Parathyroid adenoma (tissue), 2 donors: ENCODE results near the gene ABHD12.

Experiments
- H2AFZ ChIP-seq: fragments of 300-600 bp; sonication (generic); one replicate; pipeline ENCODE4 v1.7.0; 2017; ENCODE audit warnings: antibody characterized with exemption, mild to moderate bottlenecking
- H3K27ac ChIP-seq: fragments of 300-600 bp; sonication (generic); one replicate; pipeline ENCODE4 v1.7.0; 2017
- H3K27me3 ChIP-seq: fragments of 300-600 bp; sonication (generic); one replicate; pipeline ENCODE4 v1.7.0; 2017; ENCODE audit warnings: low read length; ENCODE audit not compliant: control insufficient read depth, insufficient read depth
- H3K36me3 ChIP-seq: fragments of 300-600 bp; sonication (generic); one replicate; pipeline ENCODE4 v1.7.0; 2017; ENCODE audit warnings: low read length; ENCODE audit not compliant: control insufficient read depth, insufficient read depth
- H3K4me1 ChIP-seq: fragments of 300-600 bp; sonication (generic); one replicate; pipeline ENCODE4 v1.7.0; 2017; ENCODE audit warnings: control low read depth
- H3K4me2 ChIP-seq: fragments of 300-600 bp; sonication (generic); one replicate; pipeline ENCODE4 v1.7.0; 2017; ENCODE audit warnings: low read length
- H3K4me3 ChIP-seq: fragments of 300-600 bp; sonication (generic); one replicate; pipeline ENCODE4 v1.7.0; 2017; ENCODE audit warnings: low read depth, low read length
- H3K79me2 ChIP-seq: fragments of 300-600 bp; sonication (generic); one replicate; pipeline ENCODE4 v1.7.0; 2017; ENCODE audit warnings: control low read depth
- H3K9ac ChIP-seq: fragments of 300-600 bp; sonication (generic); one replicate; pipeline ENCODE4 v1.7.0; 2017; ENCODE audit warnings: mild to moderate bottlenecking
- H3K9me3 ChIP-seq: fragments of 300-600 bp; sonication (generic); one replicate; pipeline ENCODE4 v1.7.0; 2017; ENCODE audit warnings: low read length; ENCODE audit not compliant: control insufficient read depth
- TF ChIP-seq, protein P1 (sequence below): fragments of 300-600 bp; sonication (generic); IDR thresholded peaks from one replicate; pipeline ENCODE4 v1.7.0; 2017; ENCODE audit warnings: antibody characterized with exemption, mild to moderate bottlenecking
- donor health status: primary hyperparathyroidism.

Gene ABHD12

DNA sequence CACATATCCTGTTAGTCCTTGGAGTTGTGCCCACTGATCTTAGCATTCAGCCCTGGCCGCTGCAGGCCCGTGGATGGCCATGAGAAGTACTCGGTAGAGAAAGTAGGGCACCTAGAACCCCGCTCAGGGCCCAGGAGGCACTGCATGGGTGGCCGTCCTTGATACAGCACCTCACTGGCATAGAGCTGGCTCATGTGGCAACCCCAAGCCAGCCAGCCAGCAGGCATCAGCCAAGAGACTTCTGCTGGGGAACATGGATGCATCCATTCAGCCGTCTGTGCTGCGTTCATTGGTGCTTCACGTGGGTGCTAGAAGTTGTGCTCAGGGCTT, 132.2 kb downstream of the ABHD12 start:
- H3K4me3 ChIP-seq: no peak overlapping the region
- no peak overlapping the region for H3K4me2 ChIP-seq
- TF ChIP-seq, protein P1, sequence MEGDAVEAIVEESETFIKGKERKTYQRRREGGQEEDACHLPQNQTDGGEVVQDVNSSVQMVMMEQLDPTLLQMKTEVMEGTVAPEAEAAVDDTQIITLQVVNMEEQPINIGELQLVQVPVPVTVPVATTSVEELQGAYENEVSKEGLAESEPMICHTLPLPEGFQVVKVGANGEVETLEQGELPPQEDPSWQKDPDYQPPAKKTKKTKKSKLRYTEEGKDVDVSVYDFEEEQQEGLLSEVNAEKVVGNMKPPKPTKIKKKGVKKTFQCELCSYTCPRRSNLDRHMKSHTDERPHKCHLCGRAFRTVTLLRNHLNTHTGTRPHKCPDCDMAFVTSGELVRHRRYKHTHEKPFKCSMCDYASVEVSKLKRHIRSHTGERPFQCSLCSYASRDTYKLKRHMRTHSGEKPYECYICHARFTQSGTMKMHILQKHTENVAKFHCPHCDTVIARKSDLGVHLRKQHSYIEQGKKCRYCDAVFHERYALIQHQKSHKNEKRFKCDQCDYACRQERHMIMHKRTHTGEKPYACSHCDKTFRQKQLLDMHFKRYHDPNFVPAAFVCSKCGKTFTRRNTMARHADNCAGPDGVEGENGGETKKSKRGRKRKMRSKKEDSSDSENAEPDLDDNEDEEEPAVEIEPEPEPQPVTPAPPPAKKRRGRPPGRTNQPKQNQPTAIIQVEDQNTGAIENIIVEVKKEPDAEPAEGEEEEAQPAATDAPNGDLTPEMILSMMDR: no peak

DNA sequence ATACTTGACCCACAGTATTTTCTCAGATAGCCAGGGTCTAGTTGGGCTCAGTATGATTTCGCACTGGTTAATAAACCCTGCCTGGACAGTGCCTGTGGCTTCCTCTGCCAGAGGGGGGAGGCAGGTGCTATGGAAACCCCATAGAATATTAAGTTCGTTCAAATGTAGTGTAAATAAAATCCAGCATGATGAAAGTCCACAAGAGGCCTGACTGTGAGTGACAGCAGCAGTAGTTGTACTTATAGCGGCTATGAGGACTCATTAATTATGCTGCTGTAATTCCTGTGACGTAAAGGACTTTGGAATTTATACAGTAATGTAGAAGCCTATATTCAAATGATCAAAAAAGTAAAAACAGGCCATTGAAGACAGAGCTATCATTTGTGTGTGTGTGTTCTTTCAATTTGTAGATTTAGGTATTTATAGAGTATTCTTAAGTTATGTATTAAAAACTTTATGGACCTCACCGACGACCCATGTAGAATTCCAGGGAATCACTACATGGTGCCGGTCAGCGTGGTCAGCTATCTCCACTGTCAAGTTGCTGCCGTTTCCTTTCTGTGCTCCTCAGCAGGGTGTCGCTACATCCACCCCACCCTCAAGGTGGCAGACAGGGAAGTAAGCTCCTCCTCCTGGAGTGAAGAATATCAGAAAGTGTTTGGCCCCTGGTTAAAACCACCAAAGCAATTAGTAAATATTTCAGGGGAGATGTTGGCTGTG, 132.7 kb downstream of the ABHD12 start:
- peaks cover 3% of the 10 kb centered on the region for H3K4me1 ChIP-seq
- H3K9ac ChIP-seq: no peak overlapping the region
- H2AFZ ChIP-seq: no peak overlapping the region
- H3K27me3 ChIP-seq: no peaks in the 10 kb centered on the region
- H3K79me2 ChIP-seq: peaks cover 11% of the 10 kb centered on the region
- H3K4me3 ChIP-seq: no peak overlapping the region
- no peaks in the 10 kb centered on the region for H3K9me3 ChIP-seq
- no peaks in the 10 kb centered on the region for H3K36me3 ChIP-seq
- no peak overlapping the region for H3K27ac ChIP-seq
- TF ChIP-seq, protein P1: no peak
- H3K4me2 ChIP-seq: no peak overlapping the region

More for the DNA sequence above, 132.2 kb downstream of the ABHD12 start:
- Histone ChIP-seq H3K9me3 (no peaks in the 10 kb centered on the region), H3K27me3 (no peaks in the 10 kb centered on the region), H3K9ac (no peak overlapping the region), H3K4me1 (peaks cover 3% of the 10 kb centered on the region), H2AFZ (no peak overlapping the region), H3K27ac (no peak overlapping the region), H3K36me3 (no peaks in the 10 kb centered on the region), H3K79me2 (peaks cover 8% of the 10 kb centered on the region)

DNA sequence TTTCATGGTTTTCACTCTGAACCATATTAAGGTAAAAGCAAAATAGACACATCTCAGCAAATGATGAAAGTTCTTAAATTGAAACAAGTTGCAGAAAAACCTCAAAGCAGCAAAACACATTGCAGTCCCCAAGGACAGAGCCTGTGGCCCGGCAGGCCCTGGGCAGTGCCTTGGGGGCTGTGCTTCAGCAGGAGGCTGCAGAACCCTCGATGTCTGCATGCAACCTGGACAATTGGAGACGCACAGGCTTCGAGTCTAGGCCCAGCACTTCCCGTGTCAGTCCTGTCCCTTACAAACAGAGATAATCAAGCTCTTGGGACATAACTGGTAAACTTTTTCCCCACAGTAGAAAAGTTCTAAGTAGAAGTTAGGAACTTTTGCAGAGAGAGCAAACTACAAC, 133.5 kb downstream of the ABHD12 start:
- H3K27me3 ChIP-seq: no peaks in the 10 kb centered on the region
- peaks cover 3% of the 10 kb centered on the region for H3K4me1 ChIP-seq
- H3K79me2 ChIP-seq: peaks cover 19% of the 10 kb centered on the region
- H3K9me3 ChIP-seq: no peaks in the 10 kb centered on the region
- no peak overlapping the region for H2AFZ ChIP-seq
- no peak overlapping the region for H3K9ac ChIP-seq
- TF ChIP-seq, protein P1: no peak
- H3K4me2 ChIP-seq: no peak overlapping the region
- no peaks in the 10 kb centered on the region for H3K36me3 ChIP-seq
- no peak overlapping the region for H3K4me3 ChIP-seq
- no peak overlapping the region for H3K27ac ChIP-seq

DNA sequence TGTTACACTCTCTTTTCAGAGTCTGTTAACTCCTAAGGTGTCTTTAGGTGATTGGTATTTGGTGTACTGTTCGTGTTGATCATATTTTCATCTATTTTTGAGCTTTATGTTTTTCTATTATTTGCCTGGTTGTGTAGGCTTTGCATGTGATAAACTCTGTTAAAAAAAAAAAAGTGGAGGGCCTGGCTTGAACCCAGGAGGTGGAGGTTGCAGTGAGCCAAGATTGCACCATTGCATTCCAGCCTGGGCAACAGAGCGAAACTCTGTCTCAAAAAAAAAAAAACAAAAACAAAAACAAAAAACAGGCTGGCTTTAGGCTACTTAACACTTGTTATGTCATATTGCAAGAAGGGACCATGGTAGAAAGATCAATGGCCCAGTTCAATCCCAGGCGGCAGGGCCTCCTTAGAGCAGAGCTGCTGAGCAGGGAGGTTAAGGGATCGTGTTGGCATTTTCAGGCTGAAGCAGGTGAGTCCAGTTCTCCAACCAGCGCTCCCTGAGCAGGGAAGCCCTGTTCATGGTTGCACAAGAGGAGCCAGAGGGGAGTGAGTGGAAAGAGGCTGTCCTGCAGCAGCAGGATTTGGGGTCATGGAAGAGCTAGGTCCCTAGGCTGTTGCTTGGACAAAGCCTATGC, 134.3 kb downstream of the ABHD12 start:
- Histone ChIP-seq H3K9ac (no peak overlapping the region), H2AFZ (no peak overlapping the region), H3K4me1 (peaks cover 3% of the 10 kb centered on the region), H3K4me3 (no peak overlapping the region), H3K9me3 (no peaks in the 10 kb centered on the region), H3K36me3 (no peaks in the 10 kb centered on the region), H3K79me2 (peaks cover 23% of the 10 kb centered on the region), H3K27me3 (no peaks in the 10 kb centered on the region), H3K27ac (peak overlapping the region; percentile 4), H3K4me2 (no peak overlapping the region)
- TF ChIP-seq, protein P1: no peak
